Upper lobe of left lung (tissue), 6 donors: Measurements from ENCODE around the gene NRXN3. TPM values are rescaled to one million over a fixed set of nuclear protein-coding genes. Genes with fewer than 3 reads are reported as not detected.

Experiments
- ATAC-seq, 2 donors: fragments of 200-7000 bp; cut with Tn5 transposase; one replicate each; pipeline ENCODE4 v1.9.1; 2022; ENCODE audit warnings: mild to moderate bottlenecking in 2 of 2, moderate library complexity in 2 of 2; ENCODE audit not compliant: low FRiP score in 2 of 2
- DNase-seq, 2 donors: peaks; one replicate each; pipeline ENCODE4 v3.0.0-alpha.2; 2019 to 2020
- H3K27ac ChIP-seq, 4 donors: fragments of 200-600 bp; sonication (generic); one replicate each; pipeline ENCODE4 v1.5.1; 2016 to 2019
- H3K27me3 ChIP-seq, 4 donors: fragments of 200-600 bp; sonication (generic); one replicate each; pipeline ENCODE4 v1.5.1; 2017 to 2019
- H3K36me3 ChIP-seq, 4 donors: fragments of 200-600 bp; sonication (generic); one replicate each; pipeline ENCODE4 v1.5.1; 2016 to 2019
- H3K4me1 ChIP-seq, 4 donors: fragments of 200-600 bp; sonication (generic); one replicate each; pipeline ENCODE4 v1.5.1; 2018 to 2019
- H3K4me3 ChIP-seq, 4 donors: fragments of 200-600 bp; sonication (generic); one replicate each; pipeline ENCODE4 v1.5.1; 2017 to 2019; ENCODE audit warnings: mild to moderate bottlenecking in 2 of 4, moderate library complexity in 1 of 4
- H3K9me3 ChIP-seq, 4 donors: fragments of 200-600 bp; sonication (generic); one replicate each; pipeline ENCODE4 v1.5.1; 2018 to 2019
- EP300 ChIP-seq, 4 donors: sonication (generic); formaldehyde crosslinking; IDR thresholded peaks; one replicate each; pipeline ENCODE4 v1.5.1; 2017; ENCODE audit warnings: antibody characterized with exemption in 4 of 4, control low read depth in 2 of 4
- POLR2A ChIP-seq, 4 donors: fragments of 450-650 bp; IDR thresholded peaks; one replicate each; pipeline ENCODE4 v1.5.1; 2016 to 2017; ENCODE audit warnings: antibody characterized with exemption in 4 of 4, mild to moderate bottlenecking in 2 of 4
- POLR2AphosphoS5 ChIP-seq, 2 donors: sonication (generic); formaldehyde crosslinking; IDR thresholded peaks; one replicate each; pipeline ENCODE4 v1.5.1; 2017; ENCODE audit warnings: antibody characterized with exemption in 2 of 2
- WGBS, 2 donors: methylation state at CpG; one replicate each; pipeline ENCODE4 v1.1.5; 2017 to 2018; 5-methylcytosine and 5-hydroxymethylcytosine counted together
- total RNA-seq, 6 donors: library from RNA; depleted of rRNA in 4 of 6; stranded (reverse); fragments of >200 nt in 4 of 6; gene quantifications; one replicate each; pipeline versions ENCODE4 v1.1.0 to v1.2.1, GENCODE V29; 2016 to 2021
- TF ChIP-seq, protein P1 (sequence below), 6 experiments: fragments of 450-650 bp in 4 of 6; fragments of 200-600 bp in 2 of 6; sonication (generic) in 2 of 6; IDR thresholded peaks; one replicate each; pipeline ENCODE4 v1.5.1; 2016 to 2019; ENCODE audit warnings: antibody characterized with exemption in 6 of 6
- donor health status: DM: no; HTN: no; CAD: no; lungs with moderate emphysema.
- donor health status: DM: no; HTN: yes; CAD: no; lungs with severe emphysema.

Gene NRXN3
- total RNA-seq, 6 donors from 2014 or later, result 4.4 to 14.9 (median 7.2) TPM

DNA sequence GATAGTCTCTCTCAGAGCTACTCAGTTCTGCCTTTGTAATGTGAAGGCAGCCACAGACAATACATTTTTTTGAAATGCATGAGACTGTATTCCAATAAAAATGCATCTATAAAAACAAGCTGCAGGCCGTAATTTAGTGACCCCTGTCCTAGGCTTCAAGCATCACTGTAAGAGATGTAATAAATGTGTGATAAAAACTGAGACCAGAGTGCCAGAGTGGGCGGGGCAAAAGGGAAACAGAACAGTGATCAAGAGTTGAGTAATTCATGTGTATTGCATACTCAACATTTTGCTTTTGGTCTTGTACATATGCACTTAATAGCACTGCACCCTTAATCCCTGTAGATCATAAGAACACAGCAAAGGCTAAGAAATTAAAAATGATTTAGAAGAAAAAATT lies 1297.7 kb downstream of the NRXN3 start:
- Histone ChIP-seq H3K4me1 (no peaks in the 10 kb centered on the region), H3K27me3 (no peaks in the 10 kb centered on the region), H3K4me3 (no peak overlapping the region), H3K36me3 (no peaks in the 10 kb centered on the region), H3K27ac (no peak overlapping the region), H3K9me3 (no peaks in the 10 kb centered on the region)
- 58 to 59% methylated on average over 2 of the region's 2 CpGs for WGBS, 2 donors
- ATAC-seq (no peak), DNase-seq (no peak)
- no peak for TF ChIP-seq EP300 (IDR thresholded peaks at IDR 0.05)
- no peak for TF ChIP-seq POLR2A (IDR thresholded peaks at IDR 0.05)
- TF ChIP-seq, protein P1, sequence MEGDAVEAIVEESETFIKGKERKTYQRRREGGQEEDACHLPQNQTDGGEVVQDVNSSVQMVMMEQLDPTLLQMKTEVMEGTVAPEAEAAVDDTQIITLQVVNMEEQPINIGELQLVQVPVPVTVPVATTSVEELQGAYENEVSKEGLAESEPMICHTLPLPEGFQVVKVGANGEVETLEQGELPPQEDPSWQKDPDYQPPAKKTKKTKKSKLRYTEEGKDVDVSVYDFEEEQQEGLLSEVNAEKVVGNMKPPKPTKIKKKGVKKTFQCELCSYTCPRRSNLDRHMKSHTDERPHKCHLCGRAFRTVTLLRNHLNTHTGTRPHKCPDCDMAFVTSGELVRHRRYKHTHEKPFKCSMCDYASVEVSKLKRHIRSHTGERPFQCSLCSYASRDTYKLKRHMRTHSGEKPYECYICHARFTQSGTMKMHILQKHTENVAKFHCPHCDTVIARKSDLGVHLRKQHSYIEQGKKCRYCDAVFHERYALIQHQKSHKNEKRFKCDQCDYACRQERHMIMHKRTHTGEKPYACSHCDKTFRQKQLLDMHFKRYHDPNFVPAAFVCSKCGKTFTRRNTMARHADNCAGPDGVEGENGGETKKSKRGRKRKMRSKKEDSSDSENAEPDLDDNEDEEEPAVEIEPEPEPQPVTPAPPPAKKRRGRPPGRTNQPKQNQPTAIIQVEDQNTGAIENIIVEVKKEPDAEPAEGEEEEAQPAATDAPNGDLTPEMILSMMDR (IDR thresholded peaks at IDR 0.05), result no peak
- TF ChIP-seq POLR2AphosphoS5 (IDR thresholded peaks at IDR 0.05), result no peak

GRCh38 chr14:79468486-79468885 lies 1298.3 kb downstream of the NRXN3 start:
- no peaks in the 10 kb centered on the region for H3K36me3 ChIP-seq
- no peak overlapping the region for H3K4me3 ChIP-seq
- no peak overlapping the region for H3K27ac ChIP-seq
- TF ChIP-seq POLR2A (IDR thresholded peaks at IDR 0.05) (no peak), POLR2AphosphoS5 (IDR thresholded peaks at IDR 0.05) (no peak), EP300 (IDR thresholded peaks at IDR 0.05) (no peak)
- TF ChIP-seq, protein P1 (IDR thresholded peaks at IDR 0.05), result no peak
- no peak for DNase-seq
- 86 to 93% methylated on average over 3 of the region's 3 CpGs for WGBS, 2 donors
- H3K4me1 ChIP-seq, result no peaks in the 10 kb centered on the region
- no peak for ATAC-seq
- no peaks in the 10 kb centered on the region for H3K9me3 ChIP-seq
- H3K27me3 ChIP-seq, result no peaks in the 10 kb centered on the region

GRCh38 chr14:79473651-79474050 lies 1303.5 kb downstream of the NRXN3 start:
- DNase-seq, result no peak

DNA sequence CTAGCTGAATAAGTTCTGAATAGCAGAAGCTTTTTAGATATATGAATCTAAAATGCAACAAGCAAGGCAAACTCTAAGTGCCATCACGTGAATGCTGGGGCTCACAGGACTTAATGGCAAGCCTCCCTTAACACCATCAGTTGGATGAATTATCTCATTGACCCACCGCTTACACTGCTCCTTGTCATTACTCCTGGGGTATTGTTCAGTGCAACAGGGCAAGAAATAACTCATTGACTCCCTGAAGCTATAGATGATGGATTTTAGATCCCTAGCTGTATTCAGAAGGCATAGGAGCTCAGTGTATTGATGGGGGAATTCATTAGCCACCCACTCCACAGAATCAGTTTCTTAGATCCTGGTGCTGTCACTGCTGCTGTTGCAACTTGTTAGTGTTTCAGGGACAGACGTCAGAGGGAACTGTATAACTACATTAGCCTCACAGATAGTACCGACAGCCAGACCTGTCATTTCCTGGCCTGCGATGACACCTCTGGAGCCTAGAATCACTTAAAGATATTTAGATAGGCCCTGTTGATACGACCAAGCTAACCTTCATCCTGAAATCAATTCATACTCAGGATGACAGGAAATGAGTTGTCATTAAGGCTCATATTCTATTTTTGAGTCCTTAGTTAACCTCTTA lies 1305.8 kb downstream of the NRXN3 start:
- 68 to 77% methylated on average over 6 of the region's 6 CpGs for WGBS, 2 donors
- Histone ChIP-seq H3K4me3 (no peak overlapping the region), H3K36me3 (no peaks in the 10 kb centered on the region), H3K4me1 (no peaks in the 10 kb centered on the region), H3K27ac (no peak overlapping the region), H3K9me3 (no peaks in the 10 kb centered on the region), H3K27me3 (no peaks in the 10 kb centered on the region)
- no peak for TF ChIP-seq POLR2A (IDR thresholded peaks at IDR 0.05)
- TF ChIP-seq EP300 (IDR thresholded peaks at IDR 0.05), result no peak
- no peak for TF ChIP-seq POLR2AphosphoS5 (IDR thresholded peaks at IDR 0.05)
- TF ChIP-seq, protein P1 (IDR thresholded peaks at IDR 0.05), result no peak
- DNase-seq, result no peak
- no peak for ATAC-seq

More at GRCh38 chr14:79473651-79474050, 1303.5 kb downstream of the NRXN3 start:
- H3K27ac ChIP-seq, result no peak overlapping the region
- no peaks in the 10 kb centered on the region for H3K36me3 ChIP-seq
- H3K27me3 ChIP-seq, result no peaks in the 10 kb centered on the region
- H3K4me1 ChIP-seq, result no peaks in the 10 kb centered on the region
- no peak overlapping the region for H3K4me3 ChIP-seq
- 86 to 88% methylated on average over 5 of the region's 5 CpGs for WGBS, 2 donors
- no peaks in the 10 kb centered on the region for H3K9me3 ChIP-seq
- ATAC-seq, result no peak
- TF ChIP-seq EP300 (IDR thresholded peaks at IDR 0.05), result no peak
- TF ChIP-seq POLR2AphosphoS5 (IDR thresholded peaks at IDR 0.05), result no peak
- TF ChIP-seq, protein P1 (IDR thresholded peaks at IDR 0.05), result no peak
- no peak for TF ChIP-seq POLR2A (IDR thresholded peaks at IDR 0.05)

DNA sequence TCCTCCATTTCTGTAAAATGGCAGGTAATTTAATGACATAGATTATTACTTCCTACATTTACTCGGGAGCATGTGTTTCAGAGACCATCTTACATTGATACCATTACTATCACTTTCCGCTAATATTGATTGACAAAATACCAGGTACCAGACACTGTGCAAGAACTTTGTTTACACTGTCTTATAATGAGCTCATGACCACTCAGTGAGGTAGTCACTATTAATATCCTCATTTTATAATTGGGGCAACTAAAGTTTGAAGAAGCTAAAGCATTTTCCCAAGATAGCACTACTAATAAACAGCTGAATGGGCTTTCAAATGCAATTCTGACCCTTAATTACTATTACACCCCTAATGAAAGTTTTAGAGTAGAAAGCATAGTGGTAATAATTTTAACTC lies 1306.4 kb downstream of the NRXN3 start:
- 80 to 86% methylated on average over 2 of the region's 2 CpGs for WGBS, 2 donors
- TF ChIP-seq EP300 (IDR thresholded peaks at IDR 0.05) (no peak), POLR2AphosphoS5 (IDR thresholded peaks at IDR 0.05) (no peak), POLR2A (IDR thresholded peaks at IDR 0.05) (no peak)
- TF ChIP-seq, protein P1 (IDR thresholded peaks at IDR 0.05), result no peak
- Histone ChIP-seq H3K9me3 (no peaks in the 10 kb centered on the region), H3K27me3 (no peaks in the 10 kb centered on the region), H3K4me1 (no peaks in the 10 kb centered on the region), H3K27ac (no peak overlapping the region), H3K4me3 (no peak overlapping the region), H3K36me3 (no peaks in the 10 kb centered on the region)
- no peak for DNase-seq
- no peak for ATAC-seq
